Frontal cortex (tissue), 4 donors: ENCODE results near the gene ELAVL1. TPM values are rescaled to one million over a fixed set of nuclear protein-coding genes. Genes with fewer than 3 reads are reported as not detected.

ENCODE experiments used
- DNase-seq, 2 donors: peaks; one replicate each; pipeline ENCODE4 v3.0.0; 2012; ENCODE audit warnings: low spot score in 2 of 2
- FAIRE-seq: peaks from 2 replicates; lab custom pipeline; 2012; peaks lifted over from hg19 to GRCh38; lab: Jason Lieb, UNC
- total RNA-seq: library from RNA; depleted of rRNA; stranded (reverse); fragments of >200 nt; gene quantifications from one replicate; pipeline ENCODE4 v1.2.3, GENCODE V29; 2014
- donor health status: control.
- donor health status: control.
- donor health status: control.

Gene ELAVL1
- total RNA-seq, 1 donor from 2014 or later: 14.3 TPM

DNA sequence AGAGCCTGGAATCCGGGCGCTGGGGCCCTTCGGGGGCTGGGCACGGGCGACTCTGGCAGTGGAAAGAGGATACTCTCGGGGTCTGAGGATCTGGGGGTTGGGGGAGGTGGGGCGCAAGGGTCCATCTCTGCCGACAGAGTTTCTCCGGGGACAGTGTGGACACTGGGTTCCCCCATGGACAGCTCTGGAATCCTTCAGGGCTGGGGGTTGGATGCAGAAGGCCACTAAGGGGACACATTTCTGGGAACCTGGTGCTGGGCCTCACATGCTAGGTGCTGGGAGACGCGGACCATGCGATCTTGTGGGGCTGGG, 88.5 kb downstream of the ELAVL1 start:
- no peak for DNase-seq
- FAIRE-seq: no peak

DNA sequence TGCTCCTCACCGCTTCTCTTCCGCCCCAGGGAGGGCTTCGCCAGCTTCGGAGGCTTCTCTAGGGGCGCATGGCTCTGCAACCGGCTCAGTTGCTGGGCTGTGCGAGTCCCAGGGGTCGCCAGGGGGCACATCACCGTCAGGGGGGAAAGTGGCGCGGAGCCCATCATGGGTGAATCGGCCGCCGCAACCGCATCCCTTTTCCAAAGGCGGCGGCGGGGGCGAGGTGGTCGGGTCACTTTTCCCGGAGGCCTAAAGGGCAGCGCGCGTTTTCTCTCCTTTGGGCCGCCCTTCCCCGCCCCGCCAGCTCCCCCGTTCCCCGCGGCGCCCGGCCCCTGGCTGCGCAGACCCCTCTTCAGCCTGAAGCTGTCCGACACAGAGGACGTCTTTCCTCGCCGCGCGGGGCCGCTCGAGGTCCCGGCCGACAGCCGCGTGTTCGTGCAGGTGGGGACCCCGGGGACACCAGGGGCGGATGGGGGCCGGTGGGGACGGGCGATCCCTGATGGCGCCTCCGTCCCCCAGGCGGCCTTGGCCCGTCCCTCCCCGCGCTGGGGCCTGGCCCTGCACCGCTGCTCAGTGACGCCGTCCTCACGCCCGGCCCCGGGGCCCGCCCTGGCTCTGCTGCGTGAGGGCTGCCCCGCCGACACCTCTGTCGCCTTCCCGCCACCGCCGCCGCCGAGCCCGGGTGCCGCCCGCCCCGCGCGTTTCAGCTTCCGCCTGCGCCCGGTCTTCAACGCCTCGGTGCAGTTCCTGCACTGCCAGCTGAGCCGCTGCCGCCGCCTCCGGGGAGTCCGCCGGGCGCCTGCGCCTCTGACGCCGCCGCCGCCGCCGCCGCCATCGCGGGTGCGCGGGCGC, 89.1 kb downstream of the ELAVL1 start:
- no peak for DNase-seq
- FAIRE-seq: no peak

DNA sequence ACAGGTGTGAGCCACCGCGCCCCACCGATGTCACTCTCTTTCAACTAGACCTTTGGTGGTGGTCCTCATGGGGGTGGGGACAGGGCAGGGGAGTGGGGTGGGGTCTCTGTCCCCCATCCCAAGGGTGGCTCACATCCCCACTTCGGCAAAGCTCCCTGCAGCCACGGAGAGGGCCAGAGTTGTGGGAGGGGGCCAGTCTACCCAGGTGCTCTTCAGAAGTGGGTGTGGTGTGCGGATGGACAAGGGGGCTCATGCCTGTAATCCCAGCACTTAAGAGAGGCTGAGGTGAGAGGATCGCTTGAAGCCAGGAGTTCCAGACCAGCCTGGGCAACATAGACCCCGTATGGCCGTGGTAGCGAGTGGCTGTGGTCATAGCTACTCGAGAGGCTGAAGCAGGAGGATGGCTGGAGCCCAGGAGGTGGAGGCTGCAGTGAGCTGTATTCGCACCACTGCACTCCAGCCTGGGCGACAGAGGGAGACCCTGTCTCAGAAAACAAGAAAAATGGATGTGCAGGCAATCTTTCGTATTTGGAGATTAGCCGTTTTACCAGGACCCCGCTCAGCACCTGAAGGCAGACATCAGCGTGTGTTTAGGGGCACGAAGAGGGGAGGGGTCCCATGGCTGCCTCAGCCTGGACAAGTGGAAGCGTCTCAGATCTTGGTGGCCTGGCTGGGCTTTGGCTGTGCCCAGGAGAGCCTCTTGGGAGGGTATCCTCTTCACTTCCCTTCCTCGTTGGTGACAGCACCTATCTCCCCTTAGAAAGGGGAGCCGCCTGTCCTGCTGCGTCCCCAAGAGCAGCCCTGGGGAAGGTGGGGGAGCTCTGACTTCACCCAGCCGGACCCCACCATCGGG, 90.0 kb downstream of the ELAVL1 start:
- DNase-seq (no peak), FAIRE-seq (no peak)

DNA sequence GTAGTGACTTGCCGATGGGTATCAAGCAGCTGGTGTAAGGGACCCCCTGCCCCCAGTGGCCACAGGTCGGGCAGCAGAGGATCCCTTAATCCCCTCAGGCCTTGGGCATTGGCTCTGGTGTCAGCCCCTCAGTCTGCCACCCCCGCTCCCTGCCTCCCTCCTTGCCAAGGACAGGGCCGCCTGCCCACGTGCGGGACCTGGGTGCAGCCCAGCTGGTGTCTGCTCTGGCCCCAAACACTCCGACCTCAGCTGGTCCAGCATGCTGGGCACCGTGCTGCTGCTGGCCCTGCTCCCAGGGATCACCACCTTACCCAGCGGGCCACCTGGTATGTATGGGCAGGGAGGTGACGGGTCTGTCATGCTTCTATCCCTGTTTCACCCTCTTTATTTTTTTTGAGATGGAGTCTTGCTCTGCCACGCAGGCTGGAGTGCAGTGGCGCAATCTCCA, 90.8 kb downstream of the ELAVL1 start, which contains the start of gene TGFBR3L:
Gene TGFBR3L, plus strand, starts transcription at position 233 of the 448 bp plus-strand sequence.
- DNase-seq: no peak

DNA sequence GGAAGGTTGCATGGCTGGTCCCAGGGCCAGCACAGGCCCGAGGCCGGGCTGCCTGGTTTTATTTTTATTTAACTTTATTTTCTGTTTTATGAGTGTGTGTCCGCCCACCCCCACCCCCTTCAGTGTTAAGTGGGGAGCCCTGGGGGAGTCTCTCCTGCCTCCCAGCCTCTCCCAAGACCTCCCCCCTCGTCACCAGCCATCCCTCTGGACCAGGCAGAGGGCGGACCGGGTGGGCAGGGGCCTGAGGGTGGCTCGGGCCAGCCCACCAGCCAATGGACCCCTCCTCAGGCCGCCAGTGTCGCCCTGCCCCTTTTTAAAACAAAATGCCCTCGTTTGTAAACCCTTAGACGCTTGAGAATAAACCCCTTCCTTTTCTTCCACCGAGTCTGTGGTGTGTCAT, 91.3 kb downstream of the ELAVL1 start:
- DNase-seq: no peak
- no peak for FAIRE-seq

More for the DNA sequence above, 90.8 kb downstream of the ELAVL1 start, which contains the start of gene TGFBR3L:
- no peak for FAIRE-seq

DNA sequence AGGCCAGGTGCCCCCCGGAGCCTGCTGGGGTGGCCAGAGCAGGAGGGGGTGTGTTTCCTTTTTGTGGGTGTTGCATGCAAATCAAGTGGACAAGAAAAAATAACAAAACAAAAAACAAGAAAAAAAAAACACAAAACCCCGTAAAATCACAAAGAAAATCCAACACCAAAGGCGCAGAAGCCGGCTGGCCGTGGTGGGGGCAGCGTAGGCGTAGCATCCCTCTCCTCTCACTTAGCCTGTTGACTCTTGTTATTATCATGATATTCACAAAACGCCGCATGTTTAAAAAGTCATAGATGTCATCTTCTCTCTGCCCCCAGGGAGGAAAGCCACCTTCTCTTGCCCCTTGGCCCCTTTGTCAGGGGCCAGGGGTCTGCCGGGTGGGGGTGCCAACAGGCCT, 91.8 kb downstream of the ELAVL1 start:
- DNase-seq (no peak), FAIRE-seq (no peak)

DNA sequence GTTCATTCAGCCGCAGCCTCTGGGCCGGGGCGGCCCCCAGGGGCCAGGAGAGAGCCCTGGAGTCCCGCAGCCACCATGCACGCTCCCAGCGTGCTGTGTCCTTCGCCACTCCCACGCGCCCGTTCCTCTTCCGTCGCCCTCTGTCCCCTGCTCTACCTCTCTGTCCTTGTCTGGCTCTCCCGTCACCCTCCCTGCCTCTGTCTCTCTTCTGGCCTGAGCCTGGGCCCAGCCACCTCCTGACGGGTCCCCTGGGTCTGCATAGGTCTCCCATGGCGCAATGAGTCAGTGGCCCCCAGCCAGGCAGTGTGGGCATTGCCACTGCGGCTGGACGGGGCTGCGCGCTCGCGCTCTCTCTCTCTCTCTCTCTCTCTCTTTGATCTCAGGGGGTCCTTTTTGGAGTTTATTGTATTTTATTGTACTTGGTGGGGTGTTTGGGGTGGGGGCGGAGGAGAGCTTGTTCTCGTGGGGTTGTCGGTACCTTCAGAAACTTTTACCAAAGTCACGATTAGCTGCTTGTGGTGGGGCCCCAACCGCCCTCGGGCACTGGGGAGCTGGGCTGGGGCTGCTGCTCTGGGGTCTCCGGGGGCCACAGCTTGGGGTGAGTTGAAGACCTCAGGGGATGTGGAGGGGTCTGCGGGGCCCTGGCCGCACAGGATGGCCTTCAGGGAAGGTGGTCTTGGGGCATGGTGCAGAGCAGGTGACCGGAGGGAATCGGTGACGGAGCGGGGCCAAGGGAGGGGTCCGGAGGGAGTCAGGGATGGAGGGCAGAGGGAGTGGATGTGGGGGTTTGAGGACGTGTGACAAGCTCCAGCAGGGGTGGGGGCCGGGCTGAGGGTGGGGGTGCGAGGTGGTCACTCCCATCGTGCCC, 92.5 kb downstream of the ELAVL1 start:
- no peak for FAIRE-seq
- DNase-seq: no peak

DNA sequence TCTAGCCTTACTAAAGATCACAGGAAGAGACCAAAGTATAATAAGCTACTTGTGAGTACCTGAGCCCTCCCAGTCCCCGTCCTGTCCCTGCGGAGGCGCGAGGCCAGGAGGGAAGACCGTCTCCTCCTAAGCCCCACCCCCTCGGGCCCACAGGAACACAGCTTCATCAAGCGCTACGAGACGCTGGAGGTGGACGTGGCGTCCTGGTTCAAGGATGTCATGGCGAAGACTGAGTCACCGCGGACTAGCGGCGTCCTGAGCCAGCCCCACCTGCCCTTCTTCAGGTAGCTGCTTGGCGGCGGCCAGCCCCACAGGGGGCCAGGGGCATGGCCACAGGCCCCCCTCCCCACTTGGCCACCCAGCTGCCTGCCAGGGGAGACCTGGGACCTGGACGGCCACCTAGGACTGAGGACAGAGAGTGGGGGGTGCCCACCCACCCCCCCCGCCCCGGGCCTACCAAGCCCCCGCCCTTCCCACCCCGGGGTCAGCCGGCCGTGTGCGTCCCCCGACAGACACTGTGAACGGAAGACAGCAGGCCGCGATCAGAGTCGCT, 93.2 kb downstream of the ELAVL1 start:
- DNase-seq: no peak
- no peak for FAIRE-seq

DNA sequence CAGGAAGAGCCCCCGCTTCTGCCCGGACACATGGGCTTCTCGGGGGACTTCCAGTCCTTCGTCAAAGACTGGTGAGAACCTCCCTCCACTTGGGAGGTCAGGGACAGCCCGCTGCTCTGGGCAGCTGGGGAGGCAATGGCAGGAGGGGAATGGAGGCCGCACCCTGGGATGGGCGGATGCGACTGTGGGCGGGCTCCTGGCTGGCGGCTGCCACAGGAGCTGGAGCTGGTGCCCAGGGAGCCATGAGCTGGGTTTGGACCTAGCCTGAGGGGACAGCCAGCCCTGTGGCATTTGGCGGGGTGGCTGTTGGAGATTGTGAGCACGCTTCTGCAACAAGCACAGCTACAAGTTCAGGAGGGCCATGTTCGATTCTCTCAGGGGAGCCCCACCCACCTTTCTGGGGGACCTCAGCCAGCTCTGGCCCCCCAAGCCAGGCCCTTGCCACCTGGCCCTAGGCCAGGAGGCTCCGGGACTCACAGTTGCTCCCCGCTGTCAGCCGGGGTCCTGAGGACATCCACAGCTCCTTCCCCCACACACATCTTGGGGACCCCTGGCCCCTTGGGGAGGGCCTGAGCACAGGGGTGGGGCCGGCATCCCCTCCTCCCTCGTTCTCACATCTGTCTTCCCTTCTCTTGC, 93.8 kb downstream of the ELAVL1 start:
- no peak for FAIRE-seq

DNA sequence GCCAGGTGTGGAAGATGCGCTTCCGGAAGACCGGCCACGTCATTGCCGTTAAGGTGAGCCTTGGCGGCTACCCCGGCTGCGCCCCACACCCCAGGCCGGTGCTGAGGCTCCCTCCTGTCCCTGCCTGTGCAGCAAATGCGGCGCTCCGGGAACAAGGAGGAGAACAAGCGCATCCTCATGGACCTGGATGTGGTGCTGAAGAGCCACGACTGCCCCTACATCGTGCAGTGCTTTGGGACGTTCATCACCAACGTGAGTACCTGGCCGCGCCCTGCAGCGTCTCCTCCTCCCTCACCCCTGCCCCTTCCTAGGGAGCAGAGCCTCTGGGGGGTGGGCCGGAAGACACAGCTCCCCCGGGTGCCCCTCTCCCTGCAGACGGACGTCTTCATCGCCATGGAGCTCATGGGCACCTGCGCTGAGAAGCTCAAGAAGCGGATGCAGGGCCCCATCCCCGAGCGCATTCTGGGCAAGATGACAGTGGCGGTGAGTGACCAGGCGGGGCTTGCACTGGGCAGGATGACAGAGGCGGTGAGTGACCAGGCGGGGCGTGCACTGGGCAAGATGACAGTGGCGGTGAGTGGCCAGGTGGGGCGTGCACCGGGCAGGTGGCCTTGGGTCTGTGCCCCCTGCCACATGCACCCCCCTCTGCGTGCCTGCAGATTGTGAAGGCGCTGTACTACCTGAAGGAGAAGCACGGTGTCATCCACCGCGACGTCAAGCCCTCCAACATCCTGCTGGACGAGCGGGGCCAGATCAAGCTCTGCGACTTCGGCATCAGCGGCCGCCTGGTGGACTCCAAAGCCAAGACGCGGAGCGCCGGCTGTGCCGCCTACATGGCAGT, 94.9 kb downstream of the ELAVL1 start:
- no peak for FAIRE-seq
- DNase-seq: no peak

More for the DNA sequence above, 93.8 kb downstream of the ELAVL1 start:
- no peak for DNase-seq

DNA sequence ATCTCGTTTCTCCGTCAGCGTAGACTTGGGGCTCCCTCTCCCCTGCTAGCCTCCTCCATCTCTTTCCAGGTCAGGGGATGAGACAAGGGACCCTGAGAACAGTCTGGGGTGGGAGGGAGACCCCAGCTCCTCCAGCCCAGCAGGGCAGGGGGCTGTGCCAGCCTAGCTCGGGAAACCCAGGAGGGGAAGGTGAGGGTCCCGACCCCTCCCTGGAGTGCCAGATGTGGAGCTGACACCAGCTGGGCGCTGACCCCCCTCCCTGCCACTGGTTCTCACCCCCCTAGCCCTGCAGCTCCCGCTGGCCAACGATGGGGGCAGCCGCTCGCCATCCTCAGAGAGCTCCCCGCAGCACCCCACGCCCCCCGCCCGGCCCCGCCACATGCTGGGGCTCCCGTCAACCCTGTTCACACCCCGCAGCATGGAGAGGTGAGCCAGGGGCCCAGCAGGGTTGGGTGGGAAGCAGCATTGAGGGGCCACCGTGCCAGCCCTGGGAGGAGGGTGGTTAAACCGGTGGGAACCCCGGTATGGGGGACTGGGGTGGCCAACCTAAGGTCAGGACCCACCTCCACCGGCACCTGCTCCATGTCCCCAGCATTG, 95.9 kb downstream of the ELAVL1 start:
- DNase-seq: no peak
- no peak for FAIRE-seq

DNA sequence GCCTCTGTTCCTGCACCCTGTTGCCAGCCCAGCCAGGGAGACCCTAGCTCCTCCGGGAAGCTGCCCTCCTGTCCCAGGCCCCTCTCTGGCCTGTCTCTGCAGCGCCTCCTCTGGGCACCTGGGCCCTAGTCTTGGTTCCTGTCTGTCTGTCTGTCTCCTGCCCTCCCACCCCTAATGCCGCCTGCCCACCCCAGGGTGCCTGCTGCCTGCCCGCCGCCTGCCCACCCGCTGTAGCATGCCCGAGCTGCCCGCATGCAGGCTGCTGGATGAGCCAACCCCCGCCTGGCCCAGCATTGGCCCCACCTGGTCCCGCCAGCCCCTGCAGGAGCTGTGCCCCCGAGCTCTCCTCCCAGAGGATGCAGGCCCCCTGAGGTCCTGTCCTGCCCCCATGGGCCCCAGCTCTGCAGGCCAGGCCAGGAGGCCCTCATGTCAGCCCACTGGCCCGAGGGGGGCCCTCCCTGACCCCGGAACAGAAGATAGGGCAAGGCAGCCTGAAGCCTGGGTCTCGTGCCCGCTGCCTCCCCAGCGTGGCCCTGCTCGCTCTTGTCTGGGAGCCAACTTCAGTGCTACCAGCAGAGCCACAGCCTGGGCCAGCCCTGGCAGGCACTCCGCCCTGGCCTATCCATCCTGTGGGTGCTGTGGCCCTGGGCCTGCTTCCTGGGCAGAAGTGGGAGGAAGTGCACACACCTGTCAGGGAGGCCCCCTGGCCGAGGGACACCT, 96.5 kb downstream of the ELAVL1 start:
- no peak for FAIRE-seq
- DNase-seq: no peak

Other genes starting within 250 kb of the ELAVL1 start
- gene CLEC4M, start 242.4 kb downstream of the ELAVL1 start, total RNA-seq: not detected
- 47.7 TPM for gene EVI5L, start 175.4 kb downstream of the ELAVL1 start, total RNA-seq
- gene PRR36, start 131.3 kb downstream of the ELAVL1 start, total RNA-seq: 2.9 TPM
- not detected for gene LRRC8E, start 117.1 kb downstream of the ELAVL1 start, total RNA-seq
- gene MAP2K7, start 101.8 kb downstream of the ELAVL1 start, total RNA-seq: 5.7 TPM
- gene TGFBR3L, start 90.8 kb downstream of the ELAVL1 start, total RNA-seq: not detected
- gene SNAPC2, start 85.3 kb downstream of the ELAVL1 start, total RNA-seq: 4.9 TPM
- 9.4 TPM for gene CTXN1, start 79.5 kb downstream of the ELAVL1 start, total RNA-seq
- 26.9 TPM for gene TIMM44, start 62.0 kb downstream of the ELAVL1 start, total RNA-seq
- 1.2 TPM for gene CCL25, start 47.1 kb upstream of the ELAVL1 start, total RNA-seq
- 28.1 TPM for gene FBN3, start 144.0 kb upstream of the ELAVL1 start, total RNA-seq
- 57.9 TPM for gene CERS4, start 203.7 kb upstream of the ELAVL1 start, total RNA-seq